ENCODE results near the gene RAB11A.

GRCh38 chr15:65913631-65914199 is 44.4 kb downstream of the RAB11A start:
- TF ChIP-seq, protein P1, sequence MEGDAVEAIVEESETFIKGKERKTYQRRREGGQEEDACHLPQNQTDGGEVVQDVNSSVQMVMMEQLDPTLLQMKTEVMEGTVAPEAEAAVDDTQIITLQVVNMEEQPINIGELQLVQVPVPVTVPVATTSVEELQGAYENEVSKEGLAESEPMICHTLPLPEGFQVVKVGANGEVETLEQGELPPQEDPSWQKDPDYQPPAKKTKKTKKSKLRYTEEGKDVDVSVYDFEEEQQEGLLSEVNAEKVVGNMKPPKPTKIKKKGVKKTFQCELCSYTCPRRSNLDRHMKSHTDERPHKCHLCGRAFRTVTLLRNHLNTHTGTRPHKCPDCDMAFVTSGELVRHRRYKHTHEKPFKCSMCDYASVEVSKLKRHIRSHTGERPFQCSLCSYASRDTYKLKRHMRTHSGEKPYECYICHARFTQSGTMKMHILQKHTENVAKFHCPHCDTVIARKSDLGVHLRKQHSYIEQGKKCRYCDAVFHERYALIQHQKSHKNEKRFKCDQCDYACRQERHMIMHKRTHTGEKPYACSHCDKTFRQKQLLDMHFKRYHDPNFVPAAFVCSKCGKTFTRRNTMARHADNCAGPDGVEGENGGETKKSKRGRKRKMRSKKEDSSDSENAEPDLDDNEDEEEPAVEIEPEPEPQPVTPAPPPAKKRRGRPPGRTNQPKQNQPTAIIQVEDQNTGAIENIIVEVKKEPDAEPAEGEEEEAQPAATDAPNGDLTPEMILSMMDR (IDR thresholded peaks at IDR 0.05), result no peak
- TF ChIP-seq POLR2AphosphoS5 (IDR thresholded peaks at IDR 0.05) (no peak), POLR2A (IDR thresholded peaks at IDR 0.05) (no peak)
